GM18861 (cell line): ENCODE results near the gene ZBTB20.

Experiments
- ATAC-seq: cut with Tn5 transposase; IDR thresholded peaks from one replicate; pipeline ENCODE4 v1.9.1; 2021; ENCODE audit not compliant: unreplicated experiment

Gene ZBTB20

GRCh38 chr3:114792159-114792918, 354.7 kb downstream of the ZBTB20 start:
- no peak for ATAC-seq

DNA sequence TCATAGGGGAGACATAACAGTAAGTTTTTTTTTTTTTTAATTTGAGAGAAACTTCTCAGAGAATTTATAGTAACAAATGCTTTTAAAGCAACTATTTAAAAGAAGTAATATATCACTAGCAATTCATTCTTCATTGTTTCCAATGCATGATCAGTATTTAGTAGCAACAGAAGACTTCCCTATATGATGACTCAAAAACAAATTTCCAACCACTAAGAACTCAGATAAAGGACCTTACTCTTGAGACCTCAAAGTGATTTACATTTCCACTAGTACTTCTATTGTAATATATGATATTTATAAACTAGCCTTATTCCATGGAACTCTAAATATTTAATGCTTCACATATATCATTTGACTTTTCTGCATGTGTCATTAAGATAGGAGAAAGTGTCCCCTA, 356.3 kb downstream of the ZBTB20 start:
- ATAC-seq = no peak

DNA sequence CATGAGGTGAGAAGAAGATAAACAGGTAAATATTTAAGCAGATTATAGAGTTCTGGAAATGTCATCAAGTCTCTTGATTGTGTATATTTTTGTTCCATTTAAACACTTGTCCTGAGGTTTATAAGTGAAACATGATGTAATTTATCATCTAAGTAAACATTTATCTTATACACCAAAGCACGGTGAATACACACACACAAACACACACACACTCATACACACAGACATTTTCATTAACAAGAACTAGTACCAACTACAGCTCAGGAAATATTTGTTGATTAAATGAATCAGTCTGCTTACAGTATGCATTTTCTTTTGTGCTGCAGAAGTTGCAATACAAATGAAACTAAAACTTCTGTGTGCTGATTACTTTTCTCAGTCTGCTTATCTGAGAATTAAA, 357.3 kb downstream of the ZBTB20 start:
- no peak for ATAC-seq

DNA sequence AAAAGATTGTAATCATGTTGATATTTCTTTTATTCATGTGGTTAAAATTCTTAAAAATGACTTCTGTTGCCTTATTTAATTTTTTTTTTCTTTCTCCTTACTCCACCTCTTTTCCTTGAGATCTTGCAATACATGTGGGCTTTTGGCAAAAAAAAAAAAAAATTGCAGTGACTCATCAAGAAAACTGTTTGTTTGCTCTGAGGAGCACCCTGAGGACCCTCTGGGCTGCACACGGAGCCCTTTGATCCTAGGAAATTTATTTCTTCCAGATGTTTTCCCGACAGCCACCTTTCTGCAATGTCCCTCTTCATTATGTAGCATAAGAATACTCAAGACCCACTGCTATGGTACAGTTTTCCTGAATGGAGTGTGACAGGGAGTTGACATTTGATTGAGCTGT, 371.7 kb downstream of the ZBTB20 start:
- ATAC-seq = no peak

- no peak for ATAC-seq
Observed at GRCh38 chr3:114770874-114771273, 376.2 kb downstream of the ZBTB20 start.

DNA sequence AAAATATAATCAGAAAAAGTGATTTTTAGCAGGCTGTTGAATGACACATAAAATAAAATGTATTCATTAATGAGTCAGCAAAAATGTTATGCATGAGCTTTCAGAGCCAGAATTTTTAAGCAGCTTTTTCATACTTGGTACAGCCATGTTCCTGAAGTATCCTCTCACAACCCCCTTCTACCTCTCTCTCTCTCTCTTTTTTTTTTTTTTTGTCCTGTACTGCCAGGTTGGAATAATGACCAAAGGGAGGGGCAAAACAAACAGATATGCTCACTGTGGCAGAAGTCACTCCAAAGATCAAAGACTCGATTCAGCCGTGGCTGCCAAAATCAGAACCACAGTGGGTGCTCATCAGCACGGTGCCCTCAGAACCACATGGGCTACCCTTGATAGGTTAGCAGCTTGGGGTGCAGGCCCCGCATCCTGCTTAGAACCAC, 383.0 kb downstream of the ZBTB20 start:
- no peak for ATAC-seq

- no peak for ATAC-seq
Observed at GRCh38 chr3:114762144-114762543, 384.9 kb downstream of the ZBTB20 start.

DNA sequence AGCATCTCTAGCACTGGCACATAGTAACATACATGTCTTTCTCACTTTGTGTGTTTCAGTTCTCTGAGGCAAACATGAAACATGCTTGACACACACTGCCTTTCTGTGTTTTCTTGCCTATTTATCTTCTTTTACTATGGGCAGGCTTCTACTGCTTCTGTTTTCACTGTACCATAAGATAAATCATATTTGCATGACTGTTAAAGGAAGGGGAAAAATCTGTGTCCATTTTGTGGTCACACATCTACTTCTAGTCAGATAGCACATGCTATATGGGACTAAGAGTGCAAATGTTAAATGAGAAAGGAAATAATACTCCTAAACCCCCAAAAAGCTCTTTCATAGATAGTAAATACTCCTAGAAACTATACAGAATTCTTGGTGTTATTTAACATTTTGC, 386.4 kb downstream of the ZBTB20 start:
- no peak for ATAC-seq

DNA sequence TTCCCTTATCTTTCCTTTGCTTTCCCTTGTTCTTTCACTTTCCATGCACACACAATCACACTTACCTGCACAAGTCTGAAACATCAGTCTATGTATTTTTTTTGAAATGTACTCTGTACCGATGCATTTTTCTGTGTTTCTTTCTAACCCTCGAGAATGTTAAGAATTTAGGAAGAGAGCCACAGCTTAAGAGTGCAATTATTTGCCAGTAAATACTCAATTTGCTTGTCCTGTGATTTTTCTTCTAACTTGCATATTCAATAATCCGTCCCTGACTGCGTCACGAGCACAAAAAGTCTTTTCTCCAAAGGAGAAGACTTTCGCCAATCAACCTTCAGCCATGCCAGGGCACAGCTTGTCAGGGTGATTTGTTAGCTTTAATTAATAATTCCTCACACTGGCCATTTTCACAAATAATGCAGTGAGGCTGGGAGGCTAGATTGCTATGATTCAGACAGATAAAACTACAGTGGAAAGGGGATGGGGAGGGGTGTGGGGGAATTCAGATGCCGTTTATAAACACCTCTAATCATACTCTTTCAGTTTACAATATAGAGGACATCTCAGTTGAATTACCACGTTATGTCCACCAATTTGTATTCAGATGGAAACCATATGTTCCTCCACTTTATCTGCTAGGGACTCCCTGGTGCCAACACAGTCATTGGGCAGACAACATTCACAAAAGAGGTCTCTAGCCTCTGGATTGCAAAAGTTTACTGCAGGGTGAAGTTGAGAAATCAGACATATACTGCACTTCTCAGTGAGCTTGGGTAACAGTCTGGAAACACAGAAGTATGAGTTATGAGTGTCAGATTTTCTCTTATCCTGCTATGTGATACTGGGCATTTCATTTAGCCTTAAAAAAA, 388.0 kb downstream of the ZBTB20 start:
- ATAC-seq = no peak

DNA sequence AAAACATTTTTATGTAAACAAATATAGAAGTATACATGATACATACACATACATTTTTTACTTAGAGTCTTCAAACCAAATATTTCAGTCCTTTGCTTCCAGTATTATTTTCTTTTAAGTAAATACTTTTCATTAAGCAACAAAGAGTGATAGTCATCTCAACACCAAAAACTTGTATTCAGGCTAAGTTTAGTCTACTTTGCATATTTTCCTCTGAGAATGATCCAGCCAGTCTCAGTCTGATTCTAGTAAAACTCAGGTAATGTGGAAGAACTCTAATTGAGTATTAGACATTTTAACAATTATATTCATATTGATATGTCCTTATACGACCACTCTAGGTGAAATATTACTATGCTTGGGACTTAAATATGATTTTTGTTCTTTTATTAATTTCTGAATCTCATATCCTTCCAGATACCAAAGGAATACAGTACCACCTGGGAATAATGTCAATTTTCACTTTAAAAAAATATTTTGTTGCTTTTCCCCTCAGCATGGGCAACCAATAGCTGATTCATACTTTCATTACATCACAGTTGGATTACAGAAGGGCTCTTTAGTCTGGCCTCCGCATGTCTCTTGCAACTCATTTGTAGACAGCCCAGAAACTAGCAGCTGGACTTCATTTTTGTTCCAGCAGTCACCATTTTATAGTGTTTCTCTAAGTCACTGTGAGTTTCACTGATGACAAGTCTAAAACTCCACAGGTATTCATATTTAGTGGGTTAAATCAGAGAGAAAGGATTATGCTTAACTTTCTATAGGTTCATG, 390.4 kb downstream of the ZBTB20 start:
- ATAC-seq = peak; percentile 70

- no peak for ATAC-seq
Observed at GRCh38 chr3:114746502-114746901, 400.6 kb downstream of the ZBTB20 start.

DNA sequence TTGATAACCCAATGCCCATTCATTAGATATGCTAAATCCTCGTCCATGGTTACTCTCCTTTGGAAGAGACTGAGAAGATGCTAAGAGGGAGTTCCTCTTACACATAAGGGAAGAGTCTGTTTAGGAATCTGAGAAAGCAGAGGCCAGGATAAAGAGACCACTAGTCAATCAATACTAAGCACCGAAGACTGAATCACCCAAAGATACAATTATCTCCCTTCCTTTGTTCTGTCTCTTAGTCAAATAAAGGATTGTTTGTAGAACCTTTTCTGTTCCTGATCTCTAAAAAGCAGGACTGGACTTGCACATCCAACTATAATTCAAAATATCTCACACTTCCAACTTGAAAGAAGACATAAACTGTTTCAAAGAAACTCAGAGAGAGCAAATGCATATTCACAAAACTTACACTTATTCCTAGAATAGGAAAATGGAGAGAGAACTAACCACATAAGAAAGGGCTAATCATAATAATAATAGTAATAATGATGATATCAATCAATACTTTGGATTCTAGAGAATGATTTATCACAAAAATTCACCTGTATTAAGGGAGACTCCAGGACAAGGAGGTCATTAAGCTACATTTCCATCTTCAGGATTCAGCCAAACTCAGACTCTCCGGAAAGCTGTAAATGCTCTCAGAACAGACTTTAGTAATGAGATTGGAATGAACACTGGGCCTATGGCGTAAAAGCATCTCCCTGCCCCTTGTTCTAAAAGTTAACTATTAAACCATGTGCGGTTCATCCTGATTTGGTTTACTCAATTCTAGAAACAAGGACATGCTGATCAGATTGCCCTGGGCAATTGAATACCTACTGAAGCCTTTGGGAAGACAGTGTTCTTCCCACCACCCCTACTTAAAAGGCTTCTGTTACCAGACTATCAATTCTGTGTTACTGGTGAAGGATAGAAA, 401.5 kb downstream of the ZBTB20 start:
- ATAC-seq = no peak

GRCh38 chr3:114743746-114744485, 403.2 kb downstream of the ZBTB20 start:
- no peak for ATAC-seq

DNA sequence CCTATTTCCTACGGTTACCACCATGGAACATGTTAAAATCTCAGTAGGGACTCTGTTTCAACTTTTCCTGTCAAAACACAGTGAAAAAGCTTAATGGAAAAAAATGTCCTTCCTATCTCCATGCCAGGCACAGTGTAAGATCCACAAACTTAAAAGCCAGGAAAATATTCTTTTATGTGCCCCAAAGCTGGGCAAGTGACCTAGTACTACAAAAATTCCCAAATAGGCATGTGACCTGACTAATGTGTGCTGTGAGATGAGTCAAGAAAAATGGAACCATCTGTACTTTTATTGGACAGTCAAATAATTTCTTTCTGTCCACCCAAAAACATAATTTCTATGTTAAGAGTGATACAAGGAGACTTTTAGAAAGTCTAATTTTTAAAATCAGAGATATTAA, 406.0 kb downstream of the ZBTB20 start:
- no peak for ATAC-seq

DNA sequence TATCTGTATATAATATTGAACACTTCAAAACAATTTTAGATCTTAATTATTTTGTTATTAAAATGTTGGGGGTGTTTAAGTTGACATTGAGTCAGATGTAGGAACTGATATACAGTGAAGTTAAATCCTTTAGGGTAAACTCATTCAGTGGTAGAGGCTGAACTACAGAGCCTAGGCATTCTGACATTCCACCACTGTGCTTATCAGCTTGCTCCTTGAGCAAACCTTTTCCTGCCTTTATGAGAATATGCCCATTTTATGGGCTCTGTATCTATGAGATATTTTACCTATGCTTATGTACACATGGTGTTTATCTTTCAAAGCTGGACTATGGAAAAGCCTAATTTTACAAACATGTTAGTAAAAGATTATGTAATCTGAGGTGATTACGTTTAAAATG, 407.5 kb downstream of the ZBTB20 start:
- no peak for ATAC-seq

- no peak for ATAC-seq
Observed at GRCh38 chr3:114732353-114732752, 414.7 kb downstream of the ZBTB20 start.

DNA sequence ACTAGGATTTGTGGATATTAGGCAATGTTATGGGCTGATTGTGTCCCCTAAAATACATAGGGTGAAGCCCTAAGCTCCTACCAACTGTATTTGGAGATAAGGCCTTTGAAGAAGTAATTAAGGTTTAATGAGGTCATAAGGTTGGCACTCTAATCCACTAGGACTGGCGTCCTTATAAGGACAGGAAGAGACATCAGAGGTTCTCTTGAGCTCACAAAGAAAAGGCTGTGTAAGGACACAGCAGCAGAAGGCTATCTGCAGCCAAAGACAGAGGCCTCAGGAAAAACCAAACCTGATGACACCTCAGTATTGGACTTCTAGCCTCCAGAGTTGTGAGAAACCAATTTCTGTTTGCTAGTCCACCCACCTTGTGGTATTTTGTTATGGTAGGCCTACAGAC, 416.7 kb downstream of the ZBTB20 start:
- no peak for ATAC-seq

DNA sequence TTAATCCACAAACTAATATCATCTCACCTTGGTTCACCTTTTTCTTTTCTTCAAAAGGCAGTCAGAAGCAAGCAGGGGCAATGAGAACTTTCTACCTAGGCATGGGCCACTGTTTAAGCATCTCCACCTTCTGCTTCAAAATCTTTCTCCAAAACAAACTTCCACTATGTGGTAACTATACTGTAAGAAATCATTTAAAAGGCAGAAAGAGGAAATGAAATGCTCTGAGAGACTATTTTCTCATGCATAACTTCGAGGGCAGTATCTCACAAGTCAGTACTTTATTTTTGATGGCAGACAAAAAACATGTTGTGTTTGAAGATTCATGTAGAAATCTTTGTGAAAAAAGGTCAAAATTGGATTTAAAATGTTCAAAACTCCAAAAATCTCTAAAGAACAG, 419.7 kb downstream of the ZBTB20 start:
- ATAC-seq = peak; percentile 63

DNA sequence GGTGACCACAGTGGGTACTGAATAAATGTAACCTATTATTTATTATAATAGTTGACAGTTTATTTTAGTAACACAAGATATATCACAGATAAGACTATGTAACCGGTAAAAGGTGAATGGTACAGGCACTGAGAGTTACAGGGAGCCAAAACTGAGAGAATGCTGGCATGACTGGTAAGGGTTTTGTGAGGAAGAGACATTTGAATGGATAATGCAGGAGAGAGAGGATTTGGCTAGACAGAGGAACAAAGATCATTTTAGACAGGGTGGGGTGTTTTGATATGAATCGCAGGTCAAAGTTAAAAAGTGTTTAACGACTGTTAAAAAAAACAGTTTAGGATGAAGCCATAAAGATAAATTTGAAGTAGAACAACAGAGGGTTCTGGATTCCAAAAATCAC, 421.1 kb downstream of the ZBTB20 start:
- ATAC-seq = no peak

GRCh38 chr3:114722530-114722929, 424.6 kb downstream of the ZBTB20 start:
- no peak for ATAC-seq
